ENCODE data around the gene GNAI3.

- TF ChIP-seq CTCF (IDR thresholded peaks at IDR 0.05; ENCODE audit: borderline replicate concordance, extremely low read depth, low read length, poor library complexity, severe bottlenecking) (no peak), EZH2 (IDR thresholded peaks at IDR 0.05; ENCODE audit: borderline replicate concordance, low read depth, low read length, severe bottlenecking) (no peak)
Observed at GRCh38 chr1:109517337-109517736, 31.1 kb upstream of the GNAI3 start.

Data from DND-41 (cell line).